Erythroblast (primary cell): ENCODE measurements around the gene CDC25B.

ENCODE experiments used
- GATA1 ChIP-seq: IDR thresholded peaks from 2 replicates; pipeline ENCODE4 v1.6.1; 2011; ENCODE audit warnings: low read depth, mild to moderate bottlenecking, control low read depth, low read length, moderate library complexity
- POLR2A ChIP-seq: IDR thresholded peaks from 2 replicates; pipeline ENCODE4 v1.6.1; 2011; ENCODE audit warnings: mild to moderate bottlenecking, low read length

- TF ChIP-seq GATA1 (no peak), POLR2A (no peak)
Measured at GRCh38 chr20:3760655-3761348, 35.3 kb upstream of the CDC25B start.
